Amniotic epithelial cell (primary cell): ENCODE results near the gene MYLK.

Experiments
- DNase-seq: peaks from one replicate; pipeline ENCODE4 v3.0.0-alpha.2; 2010; ENCODE audit warnings: low read depth

Gene MYLK

GRCh38 chr3:123877965-123878364 lies 6.2 kb downstream of the MYLK start:
- DNase-seq, result no peak

- DNase-seq, result no peak
Observed at GRCh38 chr3:123877466-123877865, 6.7 kb downstream of the MYLK start.

- no peak for DNase-seq
Observed at GRCh38 chr3:123876858-123877257, 7.3 kb downstream of the MYLK start.

- no peak for DNase-seq
Observed at GRCh38 chr3:123872621-123873020, 11.5 kb downstream of the MYLK start.

GRCh38 chr3:123871946-123872345 lies 12.2 kb downstream of the MYLK start:
- DNase-seq, result peak; percentile 92

- peak; percentile 27 for DNase-seq
Observed at GRCh38 chr3:123870033-123870432, 14.1 kb downstream of the MYLK start.

GRCh38 chr3:123869165-123869564 lies 15.0 kb downstream of the MYLK start:
- DNase-seq, result peak; percentile 52

- no peak for DNase-seq
Observed at GRCh38 chr3:123864706-123865105, 19.4 kb downstream of the MYLK start.

- DNase-seq, result no peak
Observed at GRCh38 chr3:123862152-123862551, 22.0 kb downstream of the MYLK start.

GRCh38 chr3:123861081-123861836 lies 22.9 kb downstream of the MYLK start:
- no peak for DNase-seq

GRCh38 chr3:123859177-123859576 lies 25.0 kb downstream of the MYLK start:
- no peak for DNase-seq

- no peak for DNase-seq
Observed at GRCh38 chr3:123854905-123855304, 29.2 kb downstream of the MYLK start.

- no peak for DNase-seq
Observed at GRCh38 chr3:123853686-123854372, 30.3 kb downstream of the MYLK start.

- DNase-seq, result no peak
Observed at GRCh38 chr3:123847209-123847608, 36.9 kb downstream of the MYLK start.

GRCh38 chr3:123843668-123844067 lies 40.5 kb downstream of the MYLK start:
- peak; percentile 73 for DNase-seq

GRCh38 chr3:123842711-123843110 lies 41.4 kb downstream of the MYLK start:
- no peak for DNase-seq

- peak; percentile 32 for DNase-seq
Observed at GRCh38 chr3:123841476-123842238, 42.5 kb downstream of the MYLK start.

GRCh38 chr3:123840961-123841360 lies 43.2 kb downstream of the MYLK start:
- DNase-seq, result no peak

GRCh38 chr3:123837858-123838257 lies 46.3 kb downstream of the MYLK start:
- DNase-seq, result no peak

GRCh38 chr3:123834631-123835030 lies 49.5 kb downstream of the MYLK start:
- DNase-seq, result peak; percentile 94

- peak; percentile 63 for DNase-seq
Observed at GRCh38 chr3:123833398-123833785, 50.7 kb downstream of the MYLK start.

- no peak for DNase-seq
Observed at GRCh38 chr3:123832692-123833397, 51.3 kb downstream of the MYLK start.
